Loucy (cell line): ENCODE data around the gene ANKRD23.

ENCODE experiments used
- CTCF ChIP-seq: fragments of 200-600 bp; sonication (generic); conservative IDR thresholded peaks from 2 replicates; pipeline ENCODE4 v1.5.1; 2014; ENCODE audit warnings: mild to moderate bottlenecking, antibody characterized with exemption, low read length
- EZH2phosphoT487 ChIP-seq: fragments of 200-600 bp; IDR thresholded peaks from 2 replicates; pipeline ENCODE4 v1.6.1; 2018; ENCODE audit warnings: antibody characterized with exemption, mild to moderate bottlenecking, moderate library complexity, borderline replicate concordance

GRCh38 chr2:96874198-96874831 lies 30.5 kb upstream of the ANKRD23 start:
- no peak for TF ChIP-seq CTCF
- no peak for TF ChIP-seq EZH2phosphoT487
